ENCODE measurements around the gene CAPZA2.

CAPZA2 gene

DNA sequence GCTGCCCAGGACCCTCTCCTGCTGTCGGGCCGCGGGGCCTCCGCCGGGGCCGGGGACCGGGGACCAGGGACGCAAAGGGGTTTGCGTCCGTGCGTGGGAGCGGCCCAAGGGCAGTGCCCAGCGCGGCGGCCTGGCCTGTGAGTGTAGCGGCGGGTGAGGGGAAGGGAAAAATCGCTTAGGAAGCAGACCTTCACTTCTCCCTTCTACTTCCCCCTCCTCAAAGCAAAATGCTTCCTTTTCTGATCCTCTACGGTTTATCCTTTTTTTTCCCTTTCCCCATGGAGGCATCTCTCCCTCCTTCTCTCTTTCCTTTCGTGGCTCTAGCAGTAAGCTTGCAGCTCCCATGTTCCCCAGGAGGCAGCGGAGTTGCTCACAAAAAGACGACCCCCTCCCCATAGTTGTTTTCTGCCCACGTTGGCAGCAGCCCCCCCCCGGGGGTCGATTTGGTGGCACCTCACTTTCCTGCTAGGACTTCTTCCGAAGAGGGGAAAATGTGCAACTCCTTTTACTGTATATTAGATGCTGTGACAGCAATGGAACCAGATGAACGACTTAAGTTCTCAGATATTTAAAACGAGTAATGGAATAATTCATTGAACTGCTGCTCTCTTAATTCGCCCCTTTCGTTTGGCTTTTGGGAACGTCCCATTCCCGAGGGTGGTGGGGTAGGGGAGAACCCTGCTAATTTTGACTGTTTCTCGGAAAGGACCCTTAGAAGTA lies 724 bp downstream of the CAPZA2 start:
- DNase-seq: no peak

DNA sequence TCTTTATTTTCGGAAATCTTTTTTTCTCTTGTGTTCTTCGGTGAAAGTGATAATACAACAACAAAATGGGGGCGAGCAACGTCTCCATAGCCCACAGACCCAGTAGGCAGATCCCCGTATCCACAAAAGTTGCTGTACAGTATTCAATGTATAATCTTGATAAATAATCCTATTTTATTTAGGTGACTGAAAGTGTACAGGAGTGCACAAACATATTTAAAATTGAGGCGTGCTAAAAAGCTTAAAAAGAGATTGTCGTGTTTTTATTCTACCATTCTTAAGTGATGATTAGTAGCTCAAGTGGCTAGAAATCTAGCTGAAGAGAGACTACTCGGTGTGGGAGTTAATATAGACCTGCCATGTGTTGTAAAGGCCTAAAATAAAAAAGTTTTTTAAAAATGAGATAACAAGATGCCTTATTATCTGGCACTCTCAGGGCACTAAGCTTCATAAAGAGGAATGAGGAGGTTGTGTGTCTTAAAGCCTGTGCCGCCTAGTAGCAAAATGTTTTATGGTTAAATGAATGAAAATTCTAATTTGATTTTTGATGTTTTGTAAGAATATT lies 1.6 kb downstream of the CAPZA2 start:
- DNase-seq: no peak

GRCh38 chr7:116871061-116871700 lies 8.8 kb downstream of the CAPZA2 start:
- DNase-seq: no peak

GRCh38 chr7:116872026-116872425 lies 9.6 kb downstream of the CAPZA2 start:
- no peak for DNase-seq

- no peak for DNase-seq
These were observed 11.2 kb downstream of the CAPZA2 start for GRCh38 chr7:116873619-116874018.

DNA sequence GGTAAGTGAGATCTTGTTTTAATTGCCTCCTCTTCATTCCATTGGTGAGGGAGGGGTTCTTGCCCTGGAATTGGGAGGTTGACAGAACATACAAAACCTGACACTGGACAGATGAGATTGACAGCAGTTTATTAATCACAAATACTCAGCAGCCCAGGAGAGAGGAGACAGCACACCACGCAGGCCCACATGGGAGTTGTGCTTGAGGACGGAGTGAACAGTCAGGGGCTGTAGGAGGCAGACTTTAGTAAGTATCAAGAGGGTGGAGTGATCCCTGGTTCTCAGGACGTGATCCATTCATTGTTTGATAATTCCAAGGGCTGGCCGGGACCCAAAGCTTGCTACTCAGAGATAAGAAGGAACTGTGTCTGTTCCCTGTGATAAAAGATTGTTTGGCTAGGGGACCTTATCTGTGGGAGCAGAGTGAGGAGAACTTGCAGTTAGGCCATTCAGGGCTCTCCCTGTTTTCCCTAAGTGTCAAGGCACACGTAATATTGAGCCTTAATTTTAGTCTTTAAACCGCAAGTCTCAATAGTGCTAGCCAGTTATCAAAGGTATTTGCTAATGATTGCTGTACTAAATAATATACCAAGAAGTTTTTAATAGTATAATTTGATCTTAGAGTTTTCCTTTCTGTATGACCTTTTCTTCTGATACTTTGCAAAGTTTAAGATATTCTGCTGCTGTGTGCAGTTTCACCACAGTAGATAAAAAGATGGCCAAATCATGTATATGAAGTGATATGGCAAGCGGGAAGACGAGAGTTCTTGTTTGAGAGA lies 14.5 kb downstream of the CAPZA2 start:
- no peak for DNase-seq

DNA sequence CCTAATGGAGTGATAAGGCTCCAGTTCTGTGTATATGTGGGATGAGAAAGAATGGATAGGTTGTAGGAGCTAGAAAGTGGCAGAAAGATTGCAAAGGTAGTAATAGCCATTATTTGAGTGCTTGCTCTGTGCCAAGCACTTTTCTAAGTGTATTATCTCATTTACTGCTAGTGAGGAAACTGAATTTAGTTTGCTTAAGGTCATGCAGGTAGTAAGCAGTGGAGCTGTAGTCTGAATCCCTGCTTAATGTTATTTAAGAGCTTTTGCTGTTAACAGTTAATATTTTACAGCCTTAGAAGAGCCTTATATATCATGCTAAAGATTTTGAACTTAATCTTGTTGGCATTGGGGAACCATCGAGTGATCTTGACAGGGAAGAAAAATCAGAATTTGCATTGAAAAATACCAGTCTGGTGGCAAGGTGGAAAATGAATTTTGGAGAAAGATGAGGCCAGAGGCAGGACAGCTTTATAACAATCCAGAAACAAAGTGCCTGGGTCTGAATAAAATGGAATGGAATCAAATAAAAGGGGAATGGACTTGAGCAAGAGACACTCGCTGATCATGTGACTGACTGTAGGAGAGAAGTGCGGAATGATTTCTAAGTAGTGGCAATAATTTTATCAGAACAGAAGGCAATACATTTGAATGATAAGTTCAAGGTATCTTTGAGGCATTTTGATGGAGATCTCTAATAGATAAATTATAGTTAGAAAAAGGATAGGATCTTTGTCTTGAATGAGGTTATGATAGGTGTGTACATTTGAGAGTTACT lies 15.2 kb downstream of the CAPZA2 start:
- no peak for DNase-seq

- no peak for DNase-seq
These were observed 22.3 kb downstream of the CAPZA2 start for GRCh38 chr7:116884691-116885090.

- no peak for DNase-seq
These were observed 23.3 kb downstream of the CAPZA2 start for GRCh38 chr7:116885724-116886123.

DNA sequence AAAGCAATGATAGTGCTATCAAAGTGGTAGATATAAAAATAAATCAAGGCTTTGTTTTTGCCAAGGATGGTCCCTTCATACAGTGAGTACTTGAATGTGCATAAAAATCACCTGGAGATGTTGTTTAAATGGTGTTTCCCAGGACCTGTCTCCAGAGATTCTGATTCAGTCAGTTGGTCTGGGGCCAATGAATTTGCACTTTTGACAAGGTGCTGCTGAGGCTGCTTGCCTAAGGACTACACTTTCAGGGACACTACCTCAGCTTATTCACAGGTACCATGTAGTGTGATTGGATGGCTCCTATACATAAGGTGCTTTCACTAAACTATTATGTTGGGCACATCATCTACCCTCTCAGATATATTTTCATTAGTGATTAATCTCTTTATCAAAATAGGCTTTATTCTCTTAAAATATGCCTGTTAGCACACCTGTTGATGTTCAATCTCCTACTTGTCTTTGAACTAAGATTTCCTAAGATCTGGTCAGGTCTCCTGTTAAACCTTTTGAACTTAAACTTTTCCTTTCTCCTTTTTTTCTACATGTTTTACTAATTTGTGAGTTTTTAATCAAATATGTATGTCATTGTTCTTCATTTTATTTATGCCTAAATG lies 24.3 kb downstream of the CAPZA2 start:
- no peak for DNase-seq

GRCh38 chr7:116888895-116889294 lies 26.5 kb downstream of the CAPZA2 start:
- DNase-seq: no peak

GRCh38 chr7:116895849-116896248 lies 33.5 kb downstream of the CAPZA2 start:
- DNase-seq: no peak

- no peak for DNase-seq
These were observed 35.3 kb downstream of the CAPZA2 start for GRCh38 chr7:116897661-116898060.

DNA sequence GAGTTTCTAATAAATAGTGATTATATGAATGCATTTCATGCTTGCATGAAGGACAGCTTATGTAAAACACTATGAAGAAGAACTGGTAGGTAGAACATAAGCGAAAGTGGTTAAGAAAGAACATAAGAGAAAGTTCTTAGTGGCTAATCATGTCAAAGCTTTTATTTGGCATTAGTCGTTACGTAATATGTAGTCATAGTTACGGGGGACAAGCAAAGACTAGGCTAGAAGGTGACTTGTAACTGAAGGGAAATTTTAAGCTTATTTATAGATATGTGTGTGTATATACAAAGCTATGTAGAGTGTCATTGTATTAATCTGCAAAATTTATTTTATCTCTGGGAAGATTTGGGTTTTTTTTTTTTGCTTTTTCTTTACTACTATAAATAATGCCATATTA lies 36.9 kb downstream of the CAPZA2 start:
- no peak for DNase-seq

DNA sequence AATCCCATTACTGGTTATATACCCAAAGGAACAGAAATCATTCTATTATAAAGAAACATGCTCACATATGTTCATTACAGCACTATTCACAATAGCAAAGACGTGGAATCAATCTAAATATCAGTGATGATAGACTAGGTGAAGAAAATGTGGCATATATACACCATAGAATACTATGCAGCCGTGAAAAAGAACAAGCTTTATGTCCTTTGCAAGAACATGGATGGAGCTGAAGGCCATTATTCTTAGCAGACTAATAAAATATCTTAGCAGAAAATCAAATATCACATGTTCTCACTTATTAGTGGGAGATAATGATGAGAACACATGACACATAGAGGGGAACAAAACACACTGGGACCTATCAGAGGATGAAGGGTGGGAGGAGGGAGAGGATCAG lies 38.8 kb downstream of the CAPZA2 start:
- no peak for DNase-seq

DNA sequence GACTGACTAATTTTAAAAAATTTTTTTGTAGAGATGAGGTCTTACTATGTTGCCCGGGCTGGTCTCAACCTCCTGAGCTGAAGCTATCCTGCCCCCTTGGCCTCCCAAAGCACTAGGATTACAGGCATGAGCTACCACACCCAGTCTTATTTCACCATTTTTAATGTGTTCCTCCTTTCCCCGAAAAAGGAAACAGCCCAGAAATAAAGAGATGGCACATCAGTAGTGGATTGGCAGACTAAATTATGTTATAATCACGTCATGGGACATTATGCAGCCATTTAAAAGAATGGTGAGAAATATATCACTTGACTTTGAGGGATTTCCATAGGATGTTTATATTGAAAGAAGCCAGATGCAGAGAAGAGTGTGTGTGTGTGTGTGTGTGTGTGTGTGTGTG lies 40.5 kb downstream of the CAPZA2 start:
- no peak for DNase-seq

DNA sequence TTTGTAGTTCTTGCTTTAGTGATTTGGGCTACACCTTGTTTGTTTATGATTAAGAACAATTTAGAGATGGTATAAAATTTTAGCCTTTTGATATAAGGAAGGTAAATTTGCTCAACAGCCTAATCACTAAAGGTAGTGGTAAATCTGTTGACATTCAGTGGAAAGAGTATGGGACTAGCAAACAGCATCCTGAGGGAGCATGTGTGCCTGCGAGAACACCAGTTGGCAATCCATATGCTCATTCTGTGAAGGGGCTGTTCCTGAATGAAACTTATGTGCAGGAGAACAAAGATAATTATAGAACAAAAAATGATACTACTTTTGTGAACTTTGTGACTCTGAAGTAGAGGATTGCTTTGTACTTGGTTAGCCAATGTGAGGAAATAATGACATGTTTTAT lies 44.0 kb downstream of the CAPZA2 start:
- no peak for DNase-seq

- no peak for DNase-seq
These were observed 48.0 kb downstream of the CAPZA2 start for GRCh38 chr7:116910383-116910782.

- no peak for DNase-seq
These were observed 49.4 kb downstream of the CAPZA2 start for GRCh38 chr7:116911801-116912200.

DNA sequence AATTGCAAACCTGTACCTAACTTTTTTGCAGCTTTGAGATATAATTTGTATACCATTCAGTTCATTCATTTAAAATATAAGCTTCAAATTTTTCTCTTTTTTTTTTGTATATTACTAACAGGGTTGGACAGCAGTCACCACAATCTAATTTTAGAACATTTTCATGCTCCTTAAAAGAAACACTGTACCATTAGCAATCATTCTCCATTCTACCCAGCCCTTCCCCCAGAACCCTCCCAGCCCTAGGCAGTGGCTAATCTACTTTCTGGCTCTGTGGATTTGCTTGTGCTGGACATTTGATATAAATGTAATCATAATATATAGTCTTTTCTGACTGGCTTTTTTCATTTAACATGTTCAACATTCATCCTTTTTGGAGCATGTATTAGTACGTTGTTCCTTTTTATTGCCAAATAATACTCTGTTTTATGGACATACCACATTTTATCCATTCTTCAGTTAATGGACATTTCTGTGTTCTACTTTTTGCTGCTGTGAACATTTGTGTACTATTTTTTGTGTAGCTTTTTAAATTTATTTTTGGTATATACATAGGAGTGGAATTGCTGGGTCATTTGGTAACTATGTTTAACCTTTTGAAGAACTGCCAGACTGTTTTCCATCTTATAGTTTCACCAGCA lies 50.0 kb downstream of the CAPZA2 start:
- DNase-seq: no peak

GRCh38 chr7:116918704-116919103 lies 56.3 kb downstream of the CAPZA2 start:
- no peak for DNase-seq

- no peak for DNase-seq
These were observed 58.0 kb downstream of the CAPZA2 start for GRCh38 chr7:116920359-116920758.

Data from T-helper 9 cell (primary cell).